NB4 (cell line): ENCODE data around the gene MAP3K13.

Experiments
- MAX ChIP-seq: IDR thresholded peaks from 2 replicates; pipeline ENCODE4 v1.6.1; 2011; ENCODE audit warnings: low read depth, low read length
- MYC ChIP-seq: IDR thresholded peaks from 2 replicates; pipeline ENCODE4 v1.6.1; 2011; ENCODE audit warnings: low read depth, low read length
- POLR2A ChIP-seq: IDR thresholded peaks from 2 replicates; pipeline ENCODE4 v1.6.1; 2011; ENCODE audit warnings: mild to moderate bottlenecking; ENCODE audit not compliant: insufficient read length; ENCODE audit errors: extremely low read depth
- TF ChIP-seq, protein P1 (sequence below): IDR thresholded peaks from one replicate; pipeline ENCODE4 v1.5.1; 2012; ENCODE audit warnings: low read depth, low read length

GRCh38 chr3:185421577-185422232 lies 58.8 kb downstream of the MAP3K13 start:
- TF ChIP-seq, protein P1, sequence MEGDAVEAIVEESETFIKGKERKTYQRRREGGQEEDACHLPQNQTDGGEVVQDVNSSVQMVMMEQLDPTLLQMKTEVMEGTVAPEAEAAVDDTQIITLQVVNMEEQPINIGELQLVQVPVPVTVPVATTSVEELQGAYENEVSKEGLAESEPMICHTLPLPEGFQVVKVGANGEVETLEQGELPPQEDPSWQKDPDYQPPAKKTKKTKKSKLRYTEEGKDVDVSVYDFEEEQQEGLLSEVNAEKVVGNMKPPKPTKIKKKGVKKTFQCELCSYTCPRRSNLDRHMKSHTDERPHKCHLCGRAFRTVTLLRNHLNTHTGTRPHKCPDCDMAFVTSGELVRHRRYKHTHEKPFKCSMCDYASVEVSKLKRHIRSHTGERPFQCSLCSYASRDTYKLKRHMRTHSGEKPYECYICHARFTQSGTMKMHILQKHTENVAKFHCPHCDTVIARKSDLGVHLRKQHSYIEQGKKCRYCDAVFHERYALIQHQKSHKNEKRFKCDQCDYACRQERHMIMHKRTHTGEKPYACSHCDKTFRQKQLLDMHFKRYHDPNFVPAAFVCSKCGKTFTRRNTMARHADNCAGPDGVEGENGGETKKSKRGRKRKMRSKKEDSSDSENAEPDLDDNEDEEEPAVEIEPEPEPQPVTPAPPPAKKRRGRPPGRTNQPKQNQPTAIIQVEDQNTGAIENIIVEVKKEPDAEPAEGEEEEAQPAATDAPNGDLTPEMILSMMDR = no peak
- TF ChIP-seq POLR2A = no peak
- TF ChIP-seq MYC = no peak
- TF ChIP-seq MAX = no peak
